OCI-LY7 (cell line): ENCODE data around the gene TAS2R13.

Experiments used
- CTCF ChIP-seq: fragments of 200-600 bp; sonication (generic); conservative IDR thresholded peaks from 2 replicates; pipeline ENCODE4 v1.5.1; 2014; ENCODE audit warnings: mild to moderate bottlenecking, antibody characterized with exemption, low read length, moderate library complexity, mixed read lengths
- EZH2phosphoT487 ChIP-seq: fragments of 200-600 bp; sonication (generic); IDR thresholded peaks from 2 replicates; pipeline ENCODE4 v1.6.1; 2018; ENCODE audit warnings: low read depth, borderline replicate concordance, mild to moderate bottlenecking, mixed run types, antibody characterized with exemption, low read length, moderate library complexity, mixed read lengths

DNA sequence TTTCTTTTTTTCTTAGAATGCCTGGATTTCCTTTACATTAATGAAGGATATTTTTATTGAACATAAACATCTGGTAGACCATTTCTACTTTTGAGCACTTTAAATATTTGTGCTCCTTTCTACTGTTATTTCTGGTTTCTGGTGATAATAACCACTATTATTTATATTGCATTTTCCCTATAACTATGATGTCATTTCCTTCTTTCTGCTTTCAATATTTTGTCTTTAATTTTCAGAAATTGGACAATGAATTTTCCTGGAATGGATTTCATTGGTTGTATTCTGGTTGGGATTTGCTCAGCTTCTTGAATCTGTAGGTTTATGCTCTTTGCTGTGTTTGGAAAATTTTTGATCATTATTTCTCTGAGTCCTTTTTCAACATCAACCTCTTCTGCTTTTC lies 20.1 kb downstream of the TAS2R13 start:
- TF ChIP-seq CTCF: no peak
- TF ChIP-seq EZH2phosphoT487: no peak
